Fibroblast of pulmonary artery (primary cell): ENCODE data around the gene ANKRD62.

ENCODE experiments used
- DNase-seq: peaks from one replicate; pipeline ENCODE4 v3.0.0-alpha.2; 2010; ENCODE audit warnings: low read depth
- H3K4me3 ChIP-seq: replicated peaks from 2 replicates; pipeline ENCODE4 v1.5.1; 2011; ENCODE audit warnings: low read depth, mild to moderate bottlenecking, control low read depth, low read length, moderate library complexity
- TF ChIP-seq, protein P1 (sequence below): IDR thresholded peaks from 2 replicates; pipeline ENCODE4 v1.5.1; 2011; ENCODE audit warnings: mild to moderate bottlenecking, control low read depth, low read length, inconsistent platforms; ENCODE audit errors: missing control alignments

The ANKRD62 gene

DNA sequence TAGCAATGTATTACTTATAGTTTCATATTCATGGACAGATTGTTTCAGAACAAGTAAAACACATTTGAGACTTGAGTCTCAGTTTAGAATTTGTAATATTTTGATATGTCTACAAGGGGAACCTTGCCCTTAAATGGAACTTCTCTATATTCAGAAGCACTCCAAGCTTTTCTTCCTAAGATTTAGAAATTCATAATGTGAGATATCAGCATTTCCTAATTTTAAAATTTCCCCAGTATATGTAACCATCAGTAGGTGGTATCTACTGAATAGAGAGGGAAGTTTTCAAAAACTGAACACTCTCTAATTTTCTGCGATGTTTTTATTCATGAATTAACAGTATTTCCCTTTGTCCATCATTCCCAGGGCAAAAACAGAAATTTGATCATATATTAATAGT is 7.6 kb downstream of the ANKRD62 start:
- DNase-seq, result no peak
- TF ChIP-seq, protein P1, sequence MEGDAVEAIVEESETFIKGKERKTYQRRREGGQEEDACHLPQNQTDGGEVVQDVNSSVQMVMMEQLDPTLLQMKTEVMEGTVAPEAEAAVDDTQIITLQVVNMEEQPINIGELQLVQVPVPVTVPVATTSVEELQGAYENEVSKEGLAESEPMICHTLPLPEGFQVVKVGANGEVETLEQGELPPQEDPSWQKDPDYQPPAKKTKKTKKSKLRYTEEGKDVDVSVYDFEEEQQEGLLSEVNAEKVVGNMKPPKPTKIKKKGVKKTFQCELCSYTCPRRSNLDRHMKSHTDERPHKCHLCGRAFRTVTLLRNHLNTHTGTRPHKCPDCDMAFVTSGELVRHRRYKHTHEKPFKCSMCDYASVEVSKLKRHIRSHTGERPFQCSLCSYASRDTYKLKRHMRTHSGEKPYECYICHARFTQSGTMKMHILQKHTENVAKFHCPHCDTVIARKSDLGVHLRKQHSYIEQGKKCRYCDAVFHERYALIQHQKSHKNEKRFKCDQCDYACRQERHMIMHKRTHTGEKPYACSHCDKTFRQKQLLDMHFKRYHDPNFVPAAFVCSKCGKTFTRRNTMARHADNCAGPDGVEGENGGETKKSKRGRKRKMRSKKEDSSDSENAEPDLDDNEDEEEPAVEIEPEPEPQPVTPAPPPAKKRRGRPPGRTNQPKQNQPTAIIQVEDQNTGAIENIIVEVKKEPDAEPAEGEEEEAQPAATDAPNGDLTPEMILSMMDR, result no peak
- H3K4me3 ChIP-seq, result no peak overlapping the region

DNA sequence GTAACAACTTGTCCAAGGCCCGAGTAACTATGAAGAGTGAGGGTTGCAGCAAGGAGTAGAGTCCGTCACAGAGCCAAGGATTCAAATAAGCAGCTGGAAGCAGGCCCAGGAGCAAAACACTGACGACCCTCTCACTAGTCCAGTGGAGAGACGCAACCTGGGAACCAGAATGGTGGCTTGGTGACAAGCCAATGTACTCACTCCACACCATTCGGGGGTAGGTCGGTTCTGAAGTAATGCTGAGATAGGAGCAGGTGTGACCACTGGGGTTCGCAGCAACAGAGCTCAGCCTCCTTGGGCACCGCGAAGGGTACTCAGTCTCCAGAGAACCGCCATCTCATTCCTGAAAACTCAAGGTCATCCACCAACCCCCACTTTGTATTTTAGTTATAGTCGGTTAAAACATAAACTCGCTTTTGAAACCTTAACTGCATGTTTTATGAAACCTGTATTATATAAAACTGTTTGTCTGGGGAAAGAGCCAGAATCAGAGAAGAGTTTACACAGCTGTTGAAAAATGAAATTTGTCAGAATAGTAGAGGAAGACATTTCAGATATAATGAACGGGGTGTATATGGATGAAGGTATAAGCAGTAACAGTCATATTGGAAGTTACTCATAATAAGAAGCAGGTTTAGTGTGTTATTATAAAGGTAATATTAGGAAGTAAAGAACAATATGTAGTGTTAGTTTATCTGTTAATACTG is 8.6 kb downstream of the ANKRD62 start:
- TF ChIP-seq, protein P1, result no peak
- DNase-seq, result no peak

DNA sequence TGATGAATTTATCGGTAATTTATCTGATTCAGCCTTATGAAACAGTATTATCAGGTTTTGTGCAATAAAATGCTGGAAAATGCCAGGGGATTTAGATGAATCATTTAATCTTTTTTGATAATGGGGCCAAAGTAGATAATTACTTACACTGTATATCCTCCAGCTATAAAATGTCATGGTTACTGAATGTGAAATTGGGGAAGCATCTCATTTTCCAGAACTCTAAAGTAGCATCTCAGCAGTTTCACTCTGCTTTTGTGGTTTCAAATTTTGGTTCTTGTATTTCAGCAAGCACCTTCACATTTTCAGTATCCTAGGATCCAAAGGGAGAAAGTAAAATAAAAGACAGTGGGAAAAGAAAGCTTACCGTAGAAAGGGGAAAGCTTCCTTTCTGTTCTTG is 12.8 kb downstream of the ANKRD62 start:
- H3K4me3 ChIP-seq, result no peak overlapping the region
- DNase-seq, result no peak
- TF ChIP-seq, protein P1, result no peak

More for the DNA sequence above, 8.6 kb downstream of the ANKRD62 start:
- H3K4me3 ChIP-seq, result no peak overlapping the region

DNA sequence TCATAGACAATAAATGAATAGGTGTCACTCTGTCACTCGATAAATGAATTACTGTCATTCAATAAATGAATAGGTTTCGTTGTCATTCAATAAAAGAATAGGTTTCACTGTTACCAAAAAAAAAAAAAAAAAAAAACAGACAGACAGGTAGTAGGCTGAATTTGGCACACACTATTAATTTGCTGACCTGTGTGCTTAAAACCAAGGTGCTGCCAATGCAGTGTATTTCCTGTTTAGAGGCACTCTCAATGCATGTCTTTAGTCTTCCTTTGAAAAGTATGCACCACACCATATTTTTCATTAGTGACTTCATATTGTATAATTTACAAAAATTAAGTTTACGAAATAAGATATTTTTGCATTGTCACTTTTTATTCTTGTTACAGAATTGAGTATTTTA is 16.2 kb downstream of the ANKRD62 start:
- DNase-seq, result no peak
- H3K4me3 ChIP-seq, result no peak overlapping the region
- TF ChIP-seq, protein P1, result no peak

DNA sequence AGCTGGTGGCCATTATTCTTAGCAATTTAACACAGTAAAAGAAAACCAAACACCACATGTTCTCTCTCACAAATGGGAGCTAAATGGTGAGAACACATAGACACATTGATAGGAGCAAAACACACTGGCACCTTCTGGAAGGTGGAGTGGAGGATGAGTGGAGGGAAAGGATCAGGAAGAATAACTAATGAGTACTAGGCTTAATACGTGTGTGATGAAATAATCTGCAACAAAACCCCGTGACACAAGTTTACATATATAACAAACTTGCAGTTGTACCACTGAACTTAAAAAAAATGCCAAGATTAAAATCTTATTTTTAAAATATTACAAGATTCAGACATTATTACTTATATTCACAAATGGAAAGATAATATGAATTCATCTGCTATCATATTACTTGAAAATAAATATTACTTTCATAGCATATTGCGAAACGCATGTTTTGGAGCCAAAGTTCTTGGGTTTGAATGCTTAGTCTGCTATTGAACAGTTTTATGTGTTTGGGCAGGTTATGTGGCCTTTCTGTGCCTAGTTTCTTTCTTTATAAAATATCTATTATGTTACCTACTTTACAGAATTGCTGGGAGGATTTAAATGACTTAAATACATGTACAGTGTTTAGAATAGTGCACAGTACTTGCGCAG is 20.5 kb downstream of the ANKRD62 start:
- H3K4me3 ChIP-seq, result no peak overlapping the region
- TF ChIP-seq, protein P1, result no peak
- DNase-seq, result no peak

DNA sequence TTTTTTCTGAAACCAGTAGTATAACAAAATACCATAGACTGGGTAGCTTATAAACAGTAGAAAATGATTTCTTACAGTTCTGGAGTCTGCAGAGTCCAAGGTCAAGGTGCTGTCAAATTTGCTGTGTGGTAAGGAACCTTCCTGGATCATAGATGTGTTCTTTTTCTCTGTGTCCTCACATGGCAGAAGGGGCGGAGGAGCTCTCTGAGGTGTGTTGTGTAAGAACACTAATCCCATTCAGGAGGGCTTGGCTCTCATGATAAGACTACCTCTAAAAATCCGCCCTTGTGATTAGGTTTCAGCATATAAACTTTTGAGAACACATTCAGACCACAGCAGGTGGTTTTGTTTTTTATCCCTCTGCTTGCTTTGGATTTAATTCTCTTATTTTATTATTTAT is 25.7 kb downstream of the ANKRD62 start:
- no peak for DNase-seq
- no peak overlapping the region for H3K4me3 ChIP-seq
- TF ChIP-seq, protein P1, result no peak
